ENCODE results near the gene PARD3B.

PARD3B gene

GRCh38 chr2:205637320-205637602, 1092.0 kb downstream of the PARD3B start:
- no peaks in the 10 kb centered on the region for H3F3A ChIP-seq (ENCODE audit: insufficient read depth)
- H2AFZ ChIP-seq (ENCODE audit: low read depth, low read length, severe bottlenecking): no peak overlapping the region
- no peaks in the 10 kb centered on the region for H4K20me1 ChIP-seq (ENCODE audit: low read depth, low read length)
- H3K9me3 ChIP-seq (ENCODE audit: insufficient read depth, low read length): no peaks in the 10 kb centered on the region
- no peaks in the 10 kb centered on the region for H3K27me3 ChIP-seq (ENCODE audit: low read length)
- no peaks in the 10 kb centered on the region for H3K9me2 ChIP-seq (replicated peaks; ENCODE audit: insufficient read depth, low read length)
- H3K9ac ChIP-seq (ENCODE audit: low read length): no peak overlapping the region
- H3K4me2 ChIP-seq (ENCODE audit: low read depth, low read length, poor library complexity, severe bottlenecking): no peak overlapping the region
- TF ChIP-seq EZH2phosphoT487 (conservative IDR thresholded peaks at IDR 0.05; ENCODE audit: low read length): no peak
- TF ChIP-seq CTCF (IDR thresholded peaks at IDR 0.05; ENCODE audit: insufficient read depth, low read length, poor library complexity, severe bottlenecking): no peak
- no peaks in the 10 kb centered on the region for H3K36me3 ChIP-seq (ENCODE audit: low read length)
- H3K4me3 ChIP-seq (ENCODE audit: insufficient read depth, low read length, poor library complexity, severe bottlenecking): no peak overlapping the region
- H3K27ac ChIP-seq (ENCODE audit: low read depth, low read length): no peak overlapping the region
- no peaks in the 10 kb centered on the region for H3K79me2 ChIP-seq (ENCODE audit: insufficient read depth, low read length)

- H3F3A ChIP-seq (ENCODE audit: insufficient read depth): no peaks in the 10 kb centered on the region
- H2AFZ ChIP-seq (ENCODE audit: low read depth, low read length, severe bottlenecking): no peak overlapping the region
- no peaks in the 10 kb centered on the region for H3K9me2 ChIP-seq (replicated peaks; ENCODE audit: insufficient read depth, low read length)
- H3K36me3 ChIP-seq (ENCODE audit: low read length): no peaks in the 10 kb centered on the region
- H3K27me3 ChIP-seq (ENCODE audit: low read length): no peaks in the 10 kb centered on the region
- no peak for TF ChIP-seq EZH2phosphoT487 (conservative IDR thresholded peaks at IDR 0.05; ENCODE audit: low read length)
- TF ChIP-seq CTCF (IDR thresholded peaks at IDR 0.05; ENCODE audit: insufficient read depth, low read length, poor library complexity, severe bottlenecking): no peak
- no peaks in the 10 kb centered on the region for H3K9me3 ChIP-seq (ENCODE audit: insufficient read depth, low read length)
- H3K4me3 ChIP-seq (ENCODE audit: insufficient read depth, low read length, poor library complexity, severe bottlenecking): no peak overlapping the region
- H3K27ac ChIP-seq (ENCODE audit: low read depth, low read length): no peak overlapping the region
- H3K79me2 ChIP-seq (ENCODE audit: insufficient read depth, low read length): no peaks in the 10 kb centered on the region
- no peak overlapping the region for H3K9ac ChIP-seq (ENCODE audit: low read length)
- H4K20me1 ChIP-seq (ENCODE audit: low read depth, low read length): no peaks in the 10 kb centered on the region
- no peak overlapping the region for H3K4me2 ChIP-seq (ENCODE audit: low read depth, low read length, poor library complexity, severe bottlenecking)
These were observed 1092.7 kb downstream of the PARD3B start for GRCh38 chr2:205637779-205638503.

GRCh38 chr2:205640716-205641115, 1095.4 kb downstream of the PARD3B start:
- no peak overlapping the region for H2AFZ ChIP-seq (ENCODE audit: low read depth, low read length, severe bottlenecking)
- H3K36me3 ChIP-seq (ENCODE audit: low read length): no peaks in the 10 kb centered on the region
- no peaks in the 10 kb centered on the region for H3K79me2 ChIP-seq (ENCODE audit: insufficient read depth, low read length)
- no peak overlapping the region for H3K4me3 ChIP-seq (ENCODE audit: insufficient read depth, low read length, poor library complexity, severe bottlenecking)
- H3K9me3 ChIP-seq (ENCODE audit: insufficient read depth, low read length): no peaks in the 10 kb centered on the region
- H3K27ac ChIP-seq (ENCODE audit: low read depth, low read length): no peak overlapping the region
- TF ChIP-seq CTCF (IDR thresholded peaks at IDR 0.05; ENCODE audit: insufficient read depth, low read length, poor library complexity, severe bottlenecking): no peak
- no peak for TF ChIP-seq EZH2phosphoT487 (conservative IDR thresholded peaks at IDR 0.05; ENCODE audit: low read length)
- H3F3A ChIP-seq (ENCODE audit: insufficient read depth): no peaks in the 10 kb centered on the region
- no peaks in the 10 kb centered on the region for H4K20me1 ChIP-seq (ENCODE audit: low read depth, low read length)
- no peaks in the 10 kb centered on the region for H3K27me3 ChIP-seq (ENCODE audit: low read length)
- no peaks in the 10 kb centered on the region for H3K9me2 ChIP-seq (replicated peaks; ENCODE audit: insufficient read depth, low read length)
- H3K4me2 ChIP-seq (ENCODE audit: low read depth, low read length, poor library complexity, severe bottlenecking): no peak overlapping the region
- H3K9ac ChIP-seq (ENCODE audit: low read length): no peak overlapping the region

All from SU-DHL-6 (cell line).